GM19035 (cell line): ENCODE data around the gene PPIP5K2.

Experiments used
- ATAC-seq: cut with Tn5 transposase; IDR thresholded peaks from one replicate; pipeline ENCODE4 v1.9.1; 2021; ENCODE audit not compliant: unreplicated experiment

The PPIP5K2 gene

DNA sequence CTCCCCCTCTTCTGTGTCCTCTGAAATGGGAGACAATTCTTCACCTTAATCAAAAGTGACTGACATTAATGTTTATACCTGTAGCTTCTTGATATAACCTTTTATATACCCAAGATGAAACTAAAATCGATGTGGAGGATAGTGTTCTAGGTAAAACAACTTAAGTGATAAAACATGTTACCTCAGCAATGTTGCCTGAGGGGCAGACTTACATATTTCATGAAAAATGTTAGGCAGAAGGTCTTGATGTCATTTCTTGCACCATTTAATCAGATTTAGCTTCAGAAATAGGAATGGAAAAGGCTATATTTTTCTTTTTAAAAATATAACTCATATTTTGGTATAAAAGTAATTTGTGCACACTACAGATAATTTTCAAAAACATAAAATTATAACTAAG lies 115.8 kb downstream of the PPIP5K2 start:
- ATAC-seq, result no peak

DNA sequence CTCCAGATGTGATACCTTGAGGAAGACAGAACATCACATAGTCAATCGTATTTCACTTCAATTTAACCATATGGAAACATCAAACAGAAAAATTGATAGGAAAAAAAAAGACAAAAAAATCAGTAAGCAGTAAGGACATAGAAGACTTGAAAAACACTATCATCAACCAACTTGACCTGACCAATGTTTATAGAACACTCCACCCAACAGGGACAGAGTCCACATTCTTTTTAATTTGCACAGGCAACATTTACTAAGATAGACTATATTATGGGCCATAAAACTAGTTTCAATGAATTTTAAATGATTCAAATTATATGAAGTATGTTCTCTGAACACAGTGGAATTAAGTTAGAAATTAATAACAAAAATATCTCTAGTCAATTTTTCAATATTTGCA lies 117.7 kb downstream of the PPIP5K2 start:
- no peak for ATAC-seq

DNA sequence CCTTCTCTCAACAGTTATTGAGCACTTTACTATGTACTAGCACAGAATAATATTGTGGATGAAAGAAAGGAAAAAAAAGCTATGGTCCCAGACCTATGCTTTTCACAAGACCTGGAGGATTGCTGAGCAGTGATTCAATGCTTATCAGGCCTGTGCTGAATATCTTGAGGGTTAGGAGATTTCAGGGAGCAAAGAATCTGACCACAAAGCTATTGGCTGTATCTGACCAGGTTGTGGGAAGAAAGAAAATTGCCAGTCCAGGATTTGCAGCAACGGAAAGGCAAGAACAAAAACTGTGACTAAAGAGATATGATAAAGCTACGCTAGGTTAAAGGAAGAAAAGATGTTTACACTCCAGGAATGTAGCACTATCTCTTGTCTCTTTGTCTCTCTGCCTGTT lies 123.6 kb downstream of the PPIP5K2 start:
- no peak for ATAC-seq

DNA sequence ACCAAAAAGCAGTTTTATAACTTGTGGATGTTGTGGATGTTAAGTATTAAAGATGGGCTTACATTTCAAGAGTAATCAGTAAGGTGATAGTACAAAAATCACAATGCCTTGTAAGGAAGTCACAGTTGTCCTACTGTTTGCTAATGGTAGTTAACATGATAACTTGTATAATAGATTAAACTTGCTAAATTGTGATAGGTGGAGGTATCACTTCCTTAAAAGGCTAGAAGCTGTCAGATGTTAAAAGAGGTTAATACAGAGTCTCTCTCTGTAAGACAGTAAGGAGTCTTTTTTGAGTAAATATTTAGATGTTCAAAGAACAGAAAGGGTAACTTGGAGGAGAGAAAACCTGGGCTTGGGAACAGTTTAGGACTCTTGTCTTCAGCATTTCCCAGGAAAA lies 124.3 kb downstream of the PPIP5K2 start:
- no peak for ATAC-seq

DNA sequence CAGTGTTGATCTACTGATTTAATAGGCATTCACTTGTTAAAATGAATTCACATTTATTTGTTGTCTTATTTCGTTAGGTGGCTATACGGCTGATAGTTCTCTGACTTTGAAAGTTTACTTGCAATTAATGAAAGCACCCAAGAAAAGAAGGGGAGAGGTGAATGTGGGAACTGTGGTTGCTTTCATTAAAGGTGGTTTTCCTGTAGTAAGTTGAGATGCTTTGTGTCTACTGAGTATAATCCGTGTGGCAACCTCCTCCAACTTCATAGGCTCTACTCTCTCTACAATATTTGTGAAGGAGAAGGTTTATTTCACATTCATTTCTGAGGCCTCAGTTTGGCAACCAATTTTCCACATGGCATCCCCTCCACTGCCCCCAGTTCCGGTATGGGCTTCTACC lies 125.7 kb downstream of the PPIP5K2 start:
- no peak for ATAC-seq

DNA sequence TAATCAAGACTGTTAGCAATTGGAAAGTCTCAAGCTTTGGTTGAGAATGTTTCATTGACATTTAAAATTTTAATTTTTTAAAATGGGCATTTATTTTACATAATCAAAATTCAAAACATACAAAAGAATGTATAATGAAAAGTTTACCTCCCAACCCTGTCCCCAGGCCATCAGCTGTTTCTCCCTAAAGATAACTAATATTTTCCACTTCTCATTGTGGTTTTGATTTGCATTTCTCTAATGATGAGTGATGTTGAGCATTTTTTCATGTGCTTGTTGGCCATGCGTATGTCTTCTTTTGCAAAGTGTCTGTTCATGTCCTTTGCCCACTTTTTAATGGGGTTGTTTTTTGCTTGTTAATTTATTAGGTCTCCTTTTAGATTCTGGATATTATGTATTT lies 127.0 kb downstream of the PPIP5K2 start:
- no peak for ATAC-seq

DNA sequence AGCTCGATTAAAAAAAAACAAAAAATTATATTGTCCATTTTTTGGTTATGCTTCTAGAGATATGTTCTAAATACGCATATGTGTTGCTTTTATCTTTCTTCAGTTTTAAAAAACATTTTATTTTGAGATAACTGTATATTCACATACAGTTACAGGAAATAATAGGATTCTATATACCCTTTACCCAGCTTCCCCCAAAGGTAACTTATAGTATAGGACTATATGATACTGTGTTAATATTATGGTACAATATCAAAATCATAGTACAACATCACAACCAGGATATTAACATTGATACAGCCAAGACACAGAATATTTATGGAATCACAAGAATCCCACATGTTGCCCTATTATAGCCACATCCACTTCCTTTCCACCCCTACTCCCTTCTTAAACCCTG lies 129.0 kb downstream of the PPIP5K2 start:
- ATAC-seq, result no peak

DNA sequence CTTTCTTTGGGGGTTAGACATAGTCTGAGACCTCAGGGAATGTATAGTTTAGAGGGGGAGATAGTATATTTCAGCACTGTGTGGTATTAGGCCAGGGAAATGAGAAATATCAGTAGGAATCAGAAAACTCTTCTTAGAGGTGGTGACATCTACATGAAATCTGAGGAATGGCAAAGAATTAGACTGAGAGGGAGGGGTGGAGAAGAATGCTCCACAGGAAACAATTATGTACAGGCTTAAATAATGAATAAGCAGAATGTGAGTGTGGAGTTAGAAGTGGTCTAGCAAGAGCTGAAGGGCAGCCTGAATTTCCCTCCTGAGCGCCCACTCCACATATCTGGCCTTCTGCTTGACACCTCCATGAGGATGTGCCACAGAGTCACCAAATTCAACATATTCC lies 134.8 kb downstream of the PPIP5K2 start:
- no peak for ATAC-seq

DNA sequence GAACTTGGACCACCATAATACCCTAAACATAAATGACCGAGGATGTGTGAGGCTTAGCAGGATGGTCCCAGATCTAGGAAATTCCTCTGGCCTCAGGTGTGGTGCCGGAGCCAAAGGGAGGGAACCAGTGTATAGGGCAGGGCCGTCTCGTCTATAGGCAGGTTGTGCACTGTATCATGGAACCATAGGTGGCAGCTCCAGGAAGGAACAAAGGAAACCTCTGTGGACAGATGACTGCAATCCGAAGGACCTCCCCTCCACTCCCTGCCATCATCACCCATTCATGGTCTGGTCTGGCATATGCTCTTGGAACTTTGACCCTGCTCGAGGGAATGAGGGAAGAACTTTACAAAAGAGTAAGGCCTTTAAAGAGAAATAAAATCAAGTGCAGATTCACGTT lies 135.6 kb downstream of the PPIP5K2 start:
- ATAC-seq, result no peak

DNA sequence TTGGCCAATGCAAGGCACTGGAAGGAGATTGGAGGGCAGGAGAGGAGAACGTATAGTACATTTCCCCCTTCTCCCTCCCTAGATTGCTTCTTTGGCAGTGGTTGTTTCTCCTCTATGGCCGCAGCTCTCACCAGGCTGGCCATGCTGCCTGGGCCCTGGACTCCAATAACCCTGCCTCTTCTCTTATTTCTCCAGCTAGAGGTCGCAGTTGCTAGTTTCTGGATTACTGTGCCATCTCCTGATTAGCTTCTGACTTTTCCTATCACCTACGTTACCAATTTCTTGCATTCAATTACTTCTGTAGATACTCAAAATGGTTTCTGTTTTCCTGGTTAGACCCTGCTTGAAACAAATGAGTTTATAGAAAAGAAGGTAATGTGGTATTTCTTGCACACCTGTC lies 136.1 kb downstream of the PPIP5K2 start:
- ATAC-seq, result no peak

DNA sequence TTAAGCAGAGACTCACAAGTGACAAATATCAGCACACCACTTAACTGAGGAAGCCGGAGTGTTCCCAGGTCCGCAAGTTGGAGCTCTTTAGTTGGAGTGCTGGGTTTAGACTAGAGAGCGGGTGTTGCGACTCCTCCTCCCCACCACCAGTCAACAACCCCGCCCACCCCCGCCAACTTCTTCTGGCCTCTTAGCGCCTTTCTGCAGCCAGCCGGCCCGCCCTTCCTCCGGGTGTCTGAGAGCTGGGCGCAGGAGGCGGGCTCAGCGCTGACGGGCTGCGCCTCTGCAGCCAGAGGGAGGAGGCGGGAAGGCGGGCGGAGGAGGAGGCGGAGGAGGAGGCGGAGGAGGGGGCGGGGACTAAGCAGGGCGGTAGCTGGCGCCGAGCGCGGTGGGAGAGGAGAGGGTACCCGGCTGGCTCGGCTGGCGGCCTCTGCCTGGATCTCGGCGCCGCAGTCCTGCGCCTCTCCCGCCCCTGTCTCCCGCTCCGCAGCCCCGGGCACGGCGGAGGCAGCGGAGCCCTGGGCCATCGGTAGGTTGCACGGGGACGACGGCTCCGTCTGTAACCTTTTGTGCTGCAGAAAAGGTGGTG lies 138.4 kb downstream of the PPIP5K2 start, which contains the start of gene MACIR:
Gene MACIR (plus strand): TSS at position 396 of the 589 bp plus-strand sequence. CDS start 17,157 bp downstream, outside the sequence.
- peak; percentile 73 for ATAC-seq

DNA sequence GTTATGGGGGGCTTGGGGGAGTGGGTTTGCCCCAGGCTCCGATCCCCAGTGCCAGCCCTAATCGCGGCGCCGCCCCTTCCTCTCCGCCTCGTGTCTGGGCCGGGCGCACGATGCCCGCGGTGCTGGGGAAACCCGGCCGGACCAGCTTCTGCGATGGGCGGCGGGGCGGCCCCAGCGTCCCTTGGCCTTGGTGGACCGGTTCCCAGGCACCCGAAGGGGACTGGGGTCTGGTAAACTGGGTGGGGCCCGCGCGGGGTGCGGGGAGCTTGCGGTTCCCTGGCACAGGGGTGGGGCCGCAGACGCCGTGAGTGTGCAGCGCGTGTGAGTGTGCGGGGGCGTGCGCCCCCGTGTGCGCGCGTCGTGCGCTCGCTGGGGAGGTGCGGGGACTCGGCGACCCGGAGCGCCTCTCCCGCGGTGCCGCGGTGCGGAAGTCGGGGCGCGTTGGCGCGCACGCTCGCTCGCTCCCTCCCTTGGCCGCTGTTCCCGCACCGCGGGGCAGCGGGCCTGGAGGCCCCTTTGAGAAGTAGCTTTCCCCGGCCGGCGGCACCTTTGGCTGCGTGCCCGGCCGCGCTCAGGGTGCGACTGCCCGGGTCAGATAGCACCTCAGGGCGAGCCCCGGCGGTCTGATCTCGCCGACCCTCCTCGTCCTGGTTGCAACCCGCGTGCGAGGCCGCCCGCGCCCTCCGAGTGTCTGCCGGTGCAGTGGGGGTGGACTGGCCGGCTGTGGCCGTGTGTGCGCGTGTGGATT lies 139.0 kb downstream of the PPIP5K2 start:
- ATAC-seq, result peak; percentile 44

DNA sequence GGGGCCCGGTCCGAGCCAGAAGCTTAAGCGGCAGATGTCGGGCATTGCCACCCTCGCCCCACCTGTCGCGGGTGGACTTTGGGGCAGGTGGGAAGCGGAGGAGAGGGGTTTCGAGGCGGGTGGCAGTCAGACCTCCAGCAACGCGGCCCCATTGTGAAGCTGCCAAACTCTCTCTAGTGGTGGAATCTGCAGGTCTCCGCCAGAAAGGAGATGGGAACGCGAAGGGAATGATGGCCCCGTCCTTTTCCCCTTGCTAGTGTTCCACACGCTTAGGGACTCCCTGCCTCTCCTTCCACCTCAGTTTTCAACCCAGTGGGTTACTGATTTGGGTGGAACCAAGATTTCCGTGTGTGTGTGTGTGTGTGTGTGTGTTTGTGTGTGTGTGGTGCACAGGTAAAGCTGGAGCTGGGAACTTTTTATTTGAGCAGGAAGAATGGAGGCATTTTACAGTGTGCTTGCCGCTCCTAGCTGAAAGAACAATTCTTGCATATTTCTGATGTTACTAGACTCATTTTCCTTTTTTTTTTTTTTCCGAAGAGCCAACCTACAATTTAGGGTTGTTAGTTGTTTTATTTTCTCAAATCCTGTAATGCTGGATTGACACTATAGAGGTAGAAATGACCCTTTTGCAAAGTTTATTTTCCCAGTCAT lies 139.7 kb downstream of the PPIP5K2 start:
- ATAC-seq, result no peak

DNA sequence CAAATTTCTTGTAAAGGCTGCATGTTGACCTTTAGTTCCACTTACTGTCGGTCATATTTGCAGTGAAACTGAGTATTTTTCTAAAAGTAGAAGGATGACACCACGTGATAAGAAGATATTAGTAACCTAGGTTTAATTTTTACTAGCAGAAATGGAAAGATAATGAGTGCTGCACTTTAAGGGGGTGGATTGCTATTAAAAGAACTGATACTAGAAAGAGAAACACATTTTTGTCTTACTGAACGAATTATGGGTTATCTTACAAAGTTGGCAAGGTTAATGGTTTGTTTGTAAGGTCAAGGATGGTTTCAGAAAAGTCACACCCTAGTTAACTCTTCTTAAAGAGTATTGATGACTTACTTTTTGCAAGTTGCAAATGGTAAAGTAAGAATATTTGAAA lies 140.8 kb downstream of the PPIP5K2 start:
- ATAC-seq, result peak; percentile 32
